Epidermal melanocyte (primary cell): ENCODE measurements around the gene PAFAH1B1.

ENCODE experiments used
- DNase-seq: peaks from one replicate; pipeline ENCODE4 v3.0.0; 2011; ENCODE audit warnings: low spot score; ENCODE audit not compliant: insufficient read length

The PAFAH1B1 gene

DNA sequence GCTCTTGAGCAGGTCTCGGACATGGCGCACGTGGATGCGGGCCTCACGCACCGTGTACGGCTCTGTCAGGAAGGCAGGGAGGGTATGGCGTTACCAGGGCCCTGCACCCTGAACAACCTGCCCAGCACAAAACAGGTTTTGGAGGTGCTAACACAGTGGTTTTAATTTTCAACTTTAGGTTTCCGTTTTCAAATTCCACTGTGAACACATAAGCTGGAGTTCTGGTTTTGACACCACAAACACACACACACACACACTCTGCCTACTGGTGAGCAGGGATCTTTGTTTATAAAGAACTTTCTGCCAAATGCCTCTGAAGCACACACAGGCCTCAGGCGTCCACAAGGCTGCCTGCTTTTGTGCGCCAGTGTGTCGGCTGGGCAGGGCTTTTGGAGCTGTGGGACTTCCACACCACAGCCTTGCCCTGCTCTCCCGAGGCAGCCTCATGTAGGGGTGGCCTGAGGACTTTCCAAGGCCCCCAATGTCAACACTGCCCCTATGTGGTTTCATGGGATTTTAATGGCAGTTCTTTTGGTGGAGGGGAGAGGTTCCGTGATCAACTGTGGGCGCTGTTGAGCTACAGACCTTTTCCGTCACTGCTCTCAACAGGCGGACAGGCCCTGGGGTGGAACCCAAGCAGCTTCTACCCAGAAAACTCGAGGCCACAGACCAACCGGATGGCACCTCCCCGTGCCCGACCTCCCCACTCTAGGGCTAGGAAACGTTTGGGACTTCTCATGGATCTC, 108.7 kb downstream of the PAFAH1B1 start:
- peak; percentile 13 for DNase-seq

GRCh38 chr17:2703181-2703580, 109.7 kb downstream of the PAFAH1B1 start:
- no peak for DNase-seq

DNA sequence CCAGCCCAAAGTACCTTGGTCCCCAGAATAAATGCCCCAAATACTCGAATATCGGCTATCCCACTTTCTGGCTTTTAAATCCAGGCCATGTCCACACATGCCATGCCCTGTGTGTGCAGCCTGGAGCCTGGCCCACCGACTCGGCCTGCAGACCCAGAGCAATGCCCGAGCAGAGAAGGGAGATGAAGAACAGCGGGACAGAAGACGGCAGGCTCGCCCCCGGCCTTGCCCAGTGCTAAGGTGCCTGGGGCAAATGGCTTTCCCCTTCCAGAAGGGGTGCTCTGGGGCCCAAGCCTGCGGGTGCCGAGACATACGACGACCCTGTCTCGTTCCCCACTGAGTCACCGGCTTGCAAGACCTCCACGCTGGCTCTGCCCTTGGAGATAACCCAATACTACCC, 110.2 kb downstream of the PAFAH1B1 start:
- no peak for DNase-seq

DNA sequence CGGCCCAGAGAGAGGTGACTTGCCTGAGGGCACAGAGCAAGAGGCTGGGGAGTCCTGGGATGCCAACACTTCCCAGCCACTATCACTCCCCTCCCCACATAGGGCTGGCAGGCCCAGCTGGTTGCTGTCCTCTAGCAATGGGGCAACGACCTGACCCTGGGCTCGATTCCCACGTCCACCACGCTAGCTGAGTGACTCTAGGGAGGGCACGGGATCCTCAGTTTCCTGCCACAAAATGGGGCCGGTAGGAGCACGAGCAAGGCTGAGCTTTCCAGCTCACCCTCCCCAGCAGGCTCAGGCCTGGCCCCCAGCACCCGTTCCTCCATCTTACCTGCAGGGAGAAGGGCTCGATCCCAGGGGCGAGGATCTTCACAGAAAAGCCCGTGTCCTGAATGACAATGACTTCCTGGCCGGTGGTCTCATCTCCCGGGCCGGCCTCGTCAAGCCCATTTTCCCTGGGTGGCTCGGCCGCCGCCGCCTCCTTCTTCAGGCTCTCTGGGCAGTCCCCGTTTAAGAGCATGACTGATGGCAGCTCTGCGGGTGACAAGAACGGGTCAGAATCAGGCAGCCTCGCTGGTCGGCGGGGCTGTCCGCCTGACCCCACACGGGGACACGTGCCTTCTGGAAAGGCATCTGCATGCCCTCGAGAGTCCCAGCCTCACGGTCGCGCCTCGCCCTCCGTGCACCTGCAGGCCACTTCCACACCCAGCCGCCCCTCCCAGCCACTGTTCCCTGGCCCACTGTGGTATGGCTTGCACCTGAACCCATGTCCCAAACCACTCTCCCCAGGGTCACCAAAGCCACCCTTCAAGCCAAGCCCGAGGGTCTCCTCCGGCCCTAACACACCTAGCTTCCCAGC, 110.8 kb downstream of the PAFAH1B1 start:
- peak; percentile 9 for DNase-seq

GRCh38 chr17:2704890-2705248, 111.4 kb downstream of the PAFAH1B1 start:
- peak; percentile 13 for DNase-seq

DNA sequence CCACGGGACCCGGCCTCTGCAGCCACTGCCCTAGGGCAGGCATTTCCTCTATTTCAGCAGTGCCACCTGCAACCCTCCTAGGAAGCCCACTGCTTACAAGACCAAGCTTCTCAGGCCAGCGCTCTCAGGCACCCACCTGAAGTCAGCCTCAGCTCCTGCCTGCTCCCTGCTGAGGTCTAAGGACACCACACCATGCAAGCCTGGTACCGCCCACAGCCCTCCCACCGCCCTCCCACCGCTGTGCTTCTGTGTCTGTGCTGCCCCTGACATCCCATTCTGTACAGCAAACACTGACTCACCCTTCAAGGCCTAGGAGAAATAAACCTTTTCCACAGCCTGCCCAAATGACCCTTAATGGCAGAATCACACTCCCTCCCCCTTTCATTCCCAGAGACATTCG, 111.8 kb downstream of the PAFAH1B1 start:
- no peak for DNase-seq

GRCh38 chr17:2705888-2706795, 112.7 kb downstream of the PAFAH1B1 start:
- no peak for DNase-seq

DNA sequence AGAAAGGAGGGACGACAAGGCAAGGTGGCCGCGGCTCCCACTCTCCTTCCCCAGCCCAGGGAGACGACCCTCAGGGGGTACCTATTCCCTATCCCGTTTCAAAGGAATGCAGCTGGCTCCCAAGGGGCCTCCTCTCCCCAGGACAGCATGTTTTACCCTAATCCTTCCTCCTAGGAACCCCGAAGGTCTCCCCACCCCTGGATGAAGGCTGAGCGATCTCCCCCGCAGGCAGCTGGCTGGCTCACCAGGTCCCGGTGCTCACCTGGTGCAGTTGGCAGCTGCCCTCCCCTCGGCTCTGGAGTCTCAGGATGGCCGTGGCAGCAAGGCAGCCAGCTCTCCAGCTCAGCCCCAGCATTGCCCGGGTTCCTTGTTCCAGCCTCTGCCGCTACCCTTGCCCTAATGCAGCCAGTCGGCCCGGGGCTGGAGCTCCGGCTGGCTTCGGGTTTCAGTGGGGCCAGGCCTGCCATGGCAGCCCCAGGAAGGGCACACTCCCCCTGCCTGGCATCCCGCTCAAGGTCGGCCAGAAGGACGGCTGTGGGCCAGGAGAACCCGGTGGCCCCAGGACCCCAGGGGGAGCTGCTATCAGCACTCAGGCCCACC, 113.6 kb downstream of the PAFAH1B1 start:
- no peak for DNase-seq

GRCh38 chr17:2707721-2708584, 114.5 kb downstream of the PAFAH1B1 start:
- DNase-seq, result no peak

DNA sequence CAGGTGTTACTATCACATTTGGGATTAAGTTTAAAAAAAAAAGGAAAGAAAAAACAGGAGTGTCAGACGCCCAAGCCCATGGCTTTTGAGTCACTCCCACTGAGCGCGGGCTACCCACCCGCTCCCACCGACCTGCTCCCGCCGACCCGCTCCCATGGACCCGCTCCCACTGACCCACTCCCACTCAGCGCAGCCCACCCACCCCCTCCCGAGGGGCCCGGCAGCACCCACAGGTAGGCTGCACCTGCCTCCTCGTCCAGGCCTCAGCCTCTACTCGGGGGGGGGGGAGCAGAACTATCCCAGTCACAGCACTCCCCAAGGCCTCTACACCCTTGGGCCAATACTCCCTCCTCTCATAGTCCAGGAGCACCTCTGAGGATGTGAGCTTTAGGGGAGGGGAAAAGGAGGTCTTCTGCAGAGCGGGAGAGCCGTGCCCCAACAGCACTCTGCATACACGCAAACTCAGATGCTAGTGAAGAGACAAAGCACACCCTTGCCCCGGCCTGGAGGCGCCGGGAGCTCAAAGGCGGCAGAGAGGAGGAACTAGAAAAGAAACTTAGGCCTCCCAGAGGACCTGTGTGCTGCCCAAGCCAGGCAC, 115.2 kb downstream of the PAFAH1B1 start:
- no peak for DNase-seq

DNA sequence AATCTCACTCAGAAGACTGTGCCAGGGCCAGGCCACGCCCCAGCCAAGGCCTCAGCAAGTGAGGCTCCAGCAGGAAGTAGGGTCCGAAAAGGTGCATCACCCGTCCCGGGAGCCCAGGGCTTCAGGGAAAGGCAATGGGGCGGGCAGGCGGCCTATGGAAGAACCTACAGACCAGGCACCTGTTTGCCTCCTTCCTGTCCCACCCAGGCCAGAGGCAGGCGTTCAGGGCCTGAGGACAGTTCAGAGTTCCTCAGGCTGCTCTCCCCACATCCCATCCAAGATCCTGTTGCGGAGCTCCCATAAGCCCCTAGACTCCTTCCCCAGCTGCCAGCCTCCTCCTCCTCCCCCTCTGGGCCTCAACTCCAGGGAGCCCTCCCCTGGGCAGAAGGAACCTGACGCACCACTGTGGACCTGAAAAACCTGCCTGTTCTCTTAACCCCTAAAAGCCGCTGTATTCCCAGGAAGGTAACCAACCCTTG, 115.8 kb downstream of the PAFAH1B1 start:
- no peak for DNase-seq

- no peak for DNase-seq
Observed at GRCh38 chr17:2710071-2710802, 116.8 kb downstream of the PAFAH1B1 start.

DNA sequence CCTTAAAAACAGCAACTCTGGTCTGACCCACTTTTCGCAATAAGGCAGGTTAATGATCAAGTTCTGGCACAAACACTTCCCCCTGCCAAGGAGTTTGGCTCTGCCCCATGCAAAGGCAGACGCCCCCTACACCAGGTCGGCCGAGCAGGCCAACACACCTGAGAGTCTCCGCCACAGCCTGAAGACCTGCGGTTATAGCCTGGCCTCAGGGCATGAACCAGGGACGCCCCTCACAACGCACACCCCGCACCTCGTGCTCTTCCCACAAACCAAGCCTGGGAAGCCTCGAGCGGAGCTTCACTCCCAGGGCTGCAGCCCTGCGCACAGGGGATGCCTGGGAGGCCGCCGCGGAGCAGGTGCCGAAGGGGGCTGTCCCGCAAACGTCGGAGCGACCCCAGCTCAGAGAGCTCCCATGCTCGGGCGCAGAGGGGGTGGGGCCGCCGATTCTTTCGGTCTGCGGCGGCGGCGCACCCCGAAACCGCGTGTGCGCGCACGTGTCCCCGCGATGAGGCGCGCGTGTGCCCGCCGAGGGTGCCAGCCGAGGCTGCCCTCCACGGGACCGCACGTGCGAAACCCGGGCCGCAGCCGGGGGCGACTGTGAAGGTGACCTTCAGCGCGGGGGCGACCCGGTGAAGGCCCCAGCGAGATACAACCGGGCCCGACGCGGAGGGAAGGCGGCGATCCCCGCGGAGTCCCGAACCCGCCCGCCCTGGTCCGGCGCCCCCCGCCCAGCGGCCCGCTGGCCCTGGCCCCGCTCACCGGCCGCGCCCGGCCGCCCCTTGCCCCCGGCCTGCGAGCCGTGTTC, 117.6 kb downstream of the PAFAH1B1 start:
- no peak for DNase-seq

DNA sequence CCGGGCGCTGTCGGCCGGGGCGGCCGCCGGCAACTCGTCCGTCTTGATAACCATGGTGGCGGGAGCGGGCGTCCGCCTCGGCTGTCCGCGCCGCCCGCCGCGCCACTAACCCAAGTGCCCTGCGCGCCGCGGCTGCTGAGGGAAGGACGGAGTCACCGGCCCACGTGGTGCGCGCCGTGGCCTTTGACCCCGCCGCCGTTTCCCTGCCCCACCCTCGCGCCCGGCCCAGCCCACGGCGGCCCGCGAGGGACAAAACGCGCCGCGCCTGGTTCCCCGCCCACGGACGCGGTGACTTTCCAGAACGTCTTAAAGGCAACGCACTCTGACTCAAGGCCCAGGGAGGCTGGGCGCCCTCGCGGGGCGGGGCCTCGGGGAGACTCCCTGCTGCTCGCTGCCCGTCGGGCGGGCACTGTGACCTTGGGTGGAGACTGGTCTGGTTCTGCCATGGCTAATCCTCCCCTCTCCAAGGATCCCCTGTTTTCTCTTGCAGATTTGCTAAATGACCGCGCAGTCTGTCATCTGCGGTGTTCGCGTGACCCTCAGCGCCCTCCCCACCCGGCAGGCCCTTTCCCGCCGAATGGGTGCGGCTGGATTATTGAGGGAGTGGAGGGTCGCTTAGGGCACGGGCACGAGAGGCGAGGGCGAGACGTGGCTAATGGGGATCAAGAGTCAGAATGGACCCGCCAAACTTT, 118.3 kb downstream of the PAFAH1B1 start, which contains the start of gene CLUH:
TSS of gene CLUH (minus strand) at position 157 of the 692 bp plus-strand sequence. CDS start at position 54, 103 bp downstream.
- DNase-seq, result peak; percentile 99

DNA sequence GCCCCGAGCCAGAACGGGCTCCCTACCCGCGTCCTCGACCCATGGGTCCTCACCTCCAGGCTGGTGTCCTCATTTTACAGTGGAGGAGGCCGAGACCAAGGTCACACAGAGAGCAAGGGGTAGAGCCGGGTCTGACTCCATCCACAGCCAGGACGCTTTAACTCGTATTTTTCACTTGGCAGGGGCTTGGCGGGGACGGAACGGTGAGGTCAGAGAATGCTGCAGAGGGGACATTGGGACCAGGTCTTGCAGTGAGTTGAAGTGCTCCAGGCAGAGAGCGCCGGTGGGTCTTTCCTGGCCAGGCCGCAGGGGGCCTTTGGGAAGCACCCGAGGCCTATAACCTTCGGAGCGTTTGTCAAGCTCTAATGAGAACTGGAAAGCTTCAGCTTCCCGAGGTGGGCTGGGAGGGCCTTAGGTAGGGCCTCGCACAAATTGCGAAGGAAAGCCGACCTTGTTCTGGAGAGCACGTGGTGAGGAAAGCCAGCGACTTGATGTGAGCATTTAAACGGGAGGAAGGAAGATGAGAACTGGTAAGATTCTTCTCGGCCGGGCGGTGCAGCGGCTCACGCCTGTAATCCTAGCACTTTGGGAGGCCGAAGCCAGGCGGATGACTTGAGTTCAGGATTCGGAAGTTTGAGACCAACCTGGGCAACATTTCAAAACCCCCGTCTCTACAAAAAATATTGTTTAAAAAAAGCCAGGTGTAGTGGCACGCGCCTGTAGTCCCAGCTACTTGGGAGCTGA, 119.0 kb downstream of the PAFAH1B1 start:
- no peak for DNase-seq

DNA sequence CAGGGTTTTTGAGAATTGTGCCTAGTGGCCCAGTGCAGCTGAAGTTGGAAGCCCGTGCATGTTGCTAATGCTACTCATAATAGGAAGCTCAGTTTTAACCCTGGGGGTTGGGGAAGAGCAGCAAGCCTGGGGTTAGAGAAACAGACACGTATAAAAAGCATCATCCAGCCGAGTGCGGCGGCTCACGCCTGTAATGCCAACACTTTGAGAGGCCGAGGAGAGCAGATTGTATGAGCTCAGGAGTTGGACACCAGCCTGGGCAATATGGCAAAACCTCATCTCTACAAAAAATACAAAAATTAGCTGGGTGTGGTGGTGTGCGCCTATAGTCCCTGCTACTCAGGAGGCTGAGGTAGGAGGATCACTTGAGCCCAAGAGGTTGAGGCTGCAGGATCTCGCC, 120.4 kb downstream of the PAFAH1B1 start:
- DNase-seq, result no peak

GRCh38 chr17:2716649-2717048, 123.2 kb downstream of the PAFAH1B1 start:
- no peak for DNase-seq
